Ovary (tissue), 9 donors: ENCODE measurements around the gene MYO3B. TPM values are rescaled to one million over a fixed set of nuclear protein-coding genes. Genes with fewer than 3 reads are reported as not detected.

Experiments
- DNase-seq, 5 donors: peaks; one replicate each; pipeline ENCODE4 v3.0.0-alpha.2; 2019 to 2020
- H3K27ac ChIP-seq, 2 donors: fragments of 200-600 bp; one replicate each; pipeline versions ENCODE4 v1.5.1 to v1.8.0; 2019 to 2022
- H3K27me3 ChIP-seq: fragments of 200-600 bp; one replicate; pipeline ENCODE4 v1.8.0; 2022
- H3K36me3 ChIP-seq: fragments of 200-600 bp; sonication (generic); one replicate; pipeline ENCODE4 v1.5.1; 2019
- H3K4me1 ChIP-seq: one replicate; pipeline ENCODE4 v1.8.1; 2013; ENCODE audit warnings: mild to moderate bottlenecking, moderate library complexity; ENCODE audit not compliant: insufficient read depth
- H3K4me3 ChIP-seq: fragments of 200-600 bp; sonication (generic); one replicate; pipeline ENCODE4 v1.5.1; 2017
- H3K9me3 ChIP-seq, 2 donors: fragments of 200-600 bp in 1 of 2; sonication (generic) in 1 of 2; one replicate each; pipeline versions ENCODE4 v1.5.1 to v1.8.1; 2013 to 2019; ENCODE audit warnings: mild to moderate bottlenecking in 1 of 2, moderate library complexity in 1 of 2
- EP300 ChIP-seq: sonication (generic); formaldehyde crosslinking; IDR thresholded peaks from one replicate; pipeline ENCODE4 v1.6.1; 2017; ENCODE audit warnings: antibody characterized with exemption
- POLR2A ChIP-seq: fragments of 450-650 bp; IDR thresholded peaks from one replicate; pipeline ENCODE4 v1.6.1; 2017; ENCODE audit warnings: antibody characterized with exemption, mild to moderate bottlenecking, moderate library complexity
- WGBS, 3 donors: extraction: QIAGEN DNeasy Blood & Tissue Kit in 1 of 3; methylation state at CpG; one replicate each; pipeline versions ENCODE4 v1.1.5 to v1.1.7; 2013 to 2017; 5-methylcytosine and 5-hydroxymethylcytosine counted together
- intact Hi-C, 4 donors: fragments of 100-400 bp; cut with DNase I; formaldehyde crosslinking; loops; one replicate each; pipeline versions ENCODE4 v1.11.0 to v1.15.1; 2022 to 2023
- polyA plus RNA-seq, 2 donors: library from polyadenylated mRNA; stranded (reverse); fragments of 200-250 nt in 1 of 2; fragments of 350-450 nt in 1 of 2; fragmentation: Illumina TruSeq in 1 of 2; extraction: RNeasy Lipid Tissue Mini Kit (QIAGEN cat#74804) in 1 of 2; gene quantifications; one replicate each; pipeline ENCODE4 v1.2.3, GENCODE V29; 2013 to 2014
- total RNA-seq, 7 donors: library from RNA; depleted of rRNA in 2 of 7; stranded (reverse); fragments of >200 nt in 2 of 7; fragmentation: NEBNext Ultra II Directional in 3 of 7; extraction: Animal tissue kit (Norgen Biotek cat#: 25700) in 3 of 7; gene quantifications; one replicate each; pipeline versions ENCODE4 v1.1.0 to v1.2.4, GENCODE V29; 2016 to 2023
- TF ChIP-seq, protein P1 (sequence below), 3 donors: fragments of 450-650 bp in 2 of 3; fragments of 200-600 bp in 1 of 3; IDR thresholded peaks; one replicate each; pipeline versions ENCODE4 v1.5.1 to v1.8.0; 2016 to 2022; ENCODE audit warnings: antibody characterized with exemption in 3 of 3, mild to moderate bottlenecking in 1 of 3
- donor health status: DM: no; HTN: no; CAD: no; lungs with moderate emphysema.
- donor health status: DM: no; HTN: no; CAD: no.
- donor health status: Bipolar disorder and iron deficiency.
- donor health status: DM: yes; HTN: yes; CAD: no.
- donor health status: DM: no; HTN: no; CAD: no.
- donor health status: DM: yes; HTN: yes; CAD: no.

The MYO3B gene
- total and polyA plus RNA-seq, 9 donors: 0.04 to 1.3 (median 0.12) TPM; not detected in 2

GRCh38 chr2:170243118-170243837, 65.3 kb downstream of the MYO3B start:
- no peaks in the 10 kb centered on the region for H3K4me1 ChIP-seq
- TF ChIP-seq, protein P1, sequence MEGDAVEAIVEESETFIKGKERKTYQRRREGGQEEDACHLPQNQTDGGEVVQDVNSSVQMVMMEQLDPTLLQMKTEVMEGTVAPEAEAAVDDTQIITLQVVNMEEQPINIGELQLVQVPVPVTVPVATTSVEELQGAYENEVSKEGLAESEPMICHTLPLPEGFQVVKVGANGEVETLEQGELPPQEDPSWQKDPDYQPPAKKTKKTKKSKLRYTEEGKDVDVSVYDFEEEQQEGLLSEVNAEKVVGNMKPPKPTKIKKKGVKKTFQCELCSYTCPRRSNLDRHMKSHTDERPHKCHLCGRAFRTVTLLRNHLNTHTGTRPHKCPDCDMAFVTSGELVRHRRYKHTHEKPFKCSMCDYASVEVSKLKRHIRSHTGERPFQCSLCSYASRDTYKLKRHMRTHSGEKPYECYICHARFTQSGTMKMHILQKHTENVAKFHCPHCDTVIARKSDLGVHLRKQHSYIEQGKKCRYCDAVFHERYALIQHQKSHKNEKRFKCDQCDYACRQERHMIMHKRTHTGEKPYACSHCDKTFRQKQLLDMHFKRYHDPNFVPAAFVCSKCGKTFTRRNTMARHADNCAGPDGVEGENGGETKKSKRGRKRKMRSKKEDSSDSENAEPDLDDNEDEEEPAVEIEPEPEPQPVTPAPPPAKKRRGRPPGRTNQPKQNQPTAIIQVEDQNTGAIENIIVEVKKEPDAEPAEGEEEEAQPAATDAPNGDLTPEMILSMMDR (IDR thresholded peaks at IDR 0.05): no peak
- TF ChIP-seq EP300 (no peak), POLR2A (no peak)
- H3K27me3 ChIP-seq: no peaks in the 10 kb centered on the region
- WGBS, 3 donors: 21 to 34% (median 23%) methylated on average over 2 of the region's 2 CpGs
- H3K9me3 ChIP-seq: no peaks in the 10 kb centered on the region
- no peak overlapping the region for H3K27ac ChIP-seq
- no peaks in the 10 kb centered on the region for H3K36me3 ChIP-seq
- intact Hi-C loops: no loop called here
- DNase-seq: no peak
- no peak overlapping the region for H3K4me3 ChIP-seq

DNA sequence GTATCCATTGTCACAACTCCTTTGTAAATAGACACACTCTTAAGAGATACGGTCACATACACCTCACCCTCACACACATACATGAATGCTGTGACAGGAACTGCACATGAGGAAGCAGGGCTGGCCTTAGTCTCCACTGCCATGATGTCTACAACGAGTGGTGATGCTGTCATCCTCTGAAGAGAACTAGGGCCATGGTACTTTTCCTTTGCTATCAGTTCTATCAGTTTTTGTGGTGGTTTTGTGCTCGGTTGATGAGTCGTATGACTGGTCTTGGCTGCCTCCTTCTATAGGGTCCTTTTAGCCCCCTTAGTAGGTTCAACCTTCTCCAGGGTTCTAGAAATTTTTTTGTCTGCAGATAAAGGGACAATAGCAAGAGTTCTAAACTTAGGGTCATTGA, 66.0 kb downstream of the MYO3B start:
- no peaks in the 10 kb centered on the region for H3K9me3 ChIP-seq

DNA sequence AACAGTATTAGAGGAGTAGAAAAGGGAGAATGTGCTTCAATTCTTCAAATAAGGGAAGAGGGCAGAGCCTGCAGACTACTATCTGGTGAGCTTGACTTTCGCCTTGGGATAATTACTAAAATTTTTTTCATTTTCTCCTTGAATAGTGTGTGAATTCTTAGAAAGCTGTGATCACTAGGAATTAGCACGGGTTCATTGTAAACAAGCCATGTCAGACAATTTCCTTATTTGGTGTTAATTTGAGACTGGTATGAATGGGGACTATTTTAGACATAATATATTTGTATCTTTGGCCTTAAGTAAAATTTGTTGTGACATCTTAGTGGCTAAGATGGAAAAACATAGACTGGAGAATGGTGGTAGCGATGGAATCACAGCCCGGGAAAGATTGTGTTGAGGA, 66.6 kb downstream of the MYO3B start:
- Histone ChIP-seq H3K4me3 (no peak overlapping the region), H3K27me3 (no peaks in the 10 kb centered on the region), H3K27ac (no peak overlapping the region), H3K4me1 (no peaks in the 10 kb centered on the region), H3K36me3 (no peaks in the 10 kb centered on the region), H3K9me3 (no peaks in the 10 kb centered on the region)
- TF ChIP-seq EP300 (no peak), POLR2A (no peak)
- TF ChIP-seq, protein P1 (IDR thresholded peaks at IDR 0.05): no peak
- WGBS, 3 donors: 32 to 49% (median 45%) methylated on average over 4 of the region's 4 CpGs
- intact Hi-C loops: no loop called here
- no peak for DNase-seq

More for the DNA sequence above, 66.0 kb downstream of the MYO3B start:
- WGBS, 3 donors: 76 to 81% (median 79%) methylated on average over 4 of the region's 4 CpGs
- Histone ChIP-seq H3K4me1 (no peaks in the 10 kb centered on the region), H3K27me3 (no peaks in the 10 kb centered on the region), H3K4me3 (no peak overlapping the region), H3K27ac (no peak overlapping the region), H3K36me3 (no peaks in the 10 kb centered on the region)
- DNase-seq: no peak
- intact Hi-C loops: no loop called here
- TF ChIP-seq, protein P1 (IDR thresholded peaks at IDR 0.05): no peak
- no peak for TF ChIP-seq POLR2A
- TF ChIP-seq EP300: no peak

DNA sequence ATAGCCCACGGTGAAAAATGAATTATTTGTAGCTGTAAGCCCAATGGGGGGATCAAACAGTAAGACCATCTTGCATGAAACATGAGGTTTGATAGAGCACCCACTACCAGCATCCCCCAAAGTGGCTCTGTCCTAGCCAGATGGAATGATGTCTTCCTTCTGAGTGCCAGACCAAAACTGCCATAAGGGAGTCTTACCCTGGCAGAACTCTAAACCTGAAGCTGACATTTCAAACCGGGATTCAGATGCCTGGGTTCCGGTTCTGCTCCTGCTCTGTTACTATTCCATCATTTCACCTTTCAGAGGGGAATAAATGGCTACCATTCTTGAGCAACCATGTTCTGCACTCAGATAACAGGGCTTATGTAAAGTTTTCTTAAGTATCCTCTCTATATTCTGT, 67.4 kb downstream of the MYO3B start:
- TF ChIP-seq EP300 (no peak), POLR2A (no peak)
- TF ChIP-seq, protein P1 (IDR thresholded peaks at IDR 0.05): no peak
- WGBS, 3 donors: 88 to 97% (median 94%) methylated on average over 3 of the region's 3 CpGs

More for the DNA sequence above, 67.4 kb downstream of the MYO3B start:
- Histone ChIP-seq H3K4me1 (no peaks in the 10 kb centered on the region), H3K9me3 (no peaks in the 10 kb centered on the region), H3K27me3 (no peaks in the 10 kb centered on the region), H3K36me3 (no peaks in the 10 kb centered on the region), H3K27ac (no peak overlapping the region), H3K4me3 (no peak overlapping the region)
- intact Hi-C loops: no loop called here
- DNase-seq: no peak
